Measurements from ENCODE around the gene PCNX3.

PCNX3 gene

GRCh38 chr11:65618763-65619162, 3.2 kb downstream of the PCNX3 start:
- no peak overlapping the region for H3K4me3 ChIP-seq (ENCODE audit: low read depth, low read length)

- no peak overlapping the region for H3K4me3 ChIP-seq (ENCODE audit: low read depth, low read length)
Observed at GRCh38 chr11:65619281-65619928, 3.8 kb downstream of the PCNX3 start.

GRCh38 chr11:65620666-65621065, 5.1 kb downstream of the PCNX3 start:
- H3K4me3 ChIP-seq (ENCODE audit: low read depth, low read length) = no peak overlapping the region

- H3K4me3 ChIP-seq (ENCODE audit: low read depth, low read length) = no peak overlapping the region
Observed at GRCh38 chr11:65621460-65621859, 5.9 kb downstream of the PCNX3 start.

GRCh38 chr11:65622011-65622410, 6.4 kb downstream of the PCNX3 start:
- H3K4me3 ChIP-seq (ENCODE audit: low read depth, low read length) = no peak overlapping the region

GRCh38 chr11:65623177-65623576, 7.6 kb downstream of the PCNX3 start:
- H3K4me3 ChIP-seq (ENCODE audit: low read depth, low read length) = no peak overlapping the region

GRCh38 chr11:65623852-65624616, 8.5 kb downstream of the PCNX3 start:
- no peak overlapping the region for H3K4me3 ChIP-seq (ENCODE audit: low read depth, low read length)

GRCh38 chr11:65624931-65625627, 9.5 kb downstream of the PCNX3 start:
- H3K4me3 ChIP-seq (ENCODE audit: low read depth, low read length) = no peak overlapping the region

- H3K4me3 ChIP-seq (ENCODE audit: low read depth, low read length) = no peak overlapping the region
Observed at GRCh38 chr11:65625628-65626342, 10.2 kb downstream of the PCNX3 start.

- H3K4me3 ChIP-seq (ENCODE audit: low read depth, low read length) = no peak overlapping the region
Observed at GRCh38 chr11:65627202-65627601, 11.6 kb downstream of the PCNX3 start.

- H3K4me3 ChIP-seq (ENCODE audit: low read depth, low read length) = no peak overlapping the region
Observed at GRCh38 chr11:65629579-65629978, 14.0 kb downstream of the PCNX3 start.

GRCh38 chr11:65630215-65630614, 14.6 kb downstream of the PCNX3 start:
- H3K4me3 ChIP-seq (ENCODE audit: low read depth, low read length) = no peak overlapping the region

- no peak overlapping the region for H3K4me3 ChIP-seq (ENCODE audit: low read depth, low read length)
Observed at GRCh38 chr11:65633390-65634108, 18.0 kb downstream of the PCNX3 start.

GRCh38 chr11:65634109-65634436, 18.5 kb downstream of the PCNX3 start:
- no peak overlapping the region for H3K4me3 ChIP-seq (ENCODE audit: low read depth, low read length)

- H3K4me3 ChIP-seq (ENCODE audit: low read depth, low read length) = no peak overlapping the region
Observed at GRCh38 chr11:65634440-65634839, 18.9 kb downstream of the PCNX3 start.

GRCh38 chr11:65634905-65635731, 19.5 kb downstream of the PCNX3 start:
- H3K4me3 ChIP-seq (ENCODE audit: low read depth, low read length) = no peak overlapping the region

- no peak overlapping the region for H3K4me3 ChIP-seq (ENCODE audit: low read depth, low read length)
Observed at GRCh38 chr11:65636108-65637031, 20.8 kb downstream of the PCNX3 start.

- no peak overlapping the region for H3K4me3 ChIP-seq (ENCODE audit: low read depth, low read length)
Observed at GRCh38 chr11:65637032-65637557, 21.5 kb downstream of the PCNX3 start.

Data from iPS-11a (cell line).